Activated T-cell treated with anti-CD3 and anti-CD28 coated beads, Interleukin-2, amount 50 U/mL, for 24 hours (primary cell): ENCODE results near the gene CEP20.

Source experiments
- DNase-seq: peaks from one replicate; pipeline ENCODE4 v3.0.0-alpha.2; 2020
- H3K27ac Mint-ChIP-seq: 2 replicates; pipeline ENCODE4 v1.8.0; 2020; ENCODE audit warnings: mild to moderate bottlenecking, mixed read lengths
- H3K27me3 Mint-ChIP-seq: 2 replicates; pipeline ENCODE4 v1.8.0; 2020; ENCODE audit warnings: mixed read lengths
- H3K36me3 Mint-ChIP-seq: 2 replicates; pipeline ENCODE4 v1.8.0; 2020; ENCODE audit warnings: low read depth, mixed read lengths
- H3K4me1 Mint-ChIP-seq: 2 replicates; pipeline ENCODE4 v1.8.0; 2020; ENCODE audit warnings: low read depth, mixed read lengths
- H3K4me3 Mint-ChIP-seq: 2 replicates; pipeline ENCODE4 v1.8.0; 2020; ENCODE audit warnings: mild to moderate bottlenecking, moderate library complexity, mixed read lengths
- H3K9me3 Mint-ChIP-seq: 2 replicates; pipeline ENCODE4 v1.8.0; 2020; ENCODE audit warnings: mixed read lengths

Gene CEP20

DNA sequence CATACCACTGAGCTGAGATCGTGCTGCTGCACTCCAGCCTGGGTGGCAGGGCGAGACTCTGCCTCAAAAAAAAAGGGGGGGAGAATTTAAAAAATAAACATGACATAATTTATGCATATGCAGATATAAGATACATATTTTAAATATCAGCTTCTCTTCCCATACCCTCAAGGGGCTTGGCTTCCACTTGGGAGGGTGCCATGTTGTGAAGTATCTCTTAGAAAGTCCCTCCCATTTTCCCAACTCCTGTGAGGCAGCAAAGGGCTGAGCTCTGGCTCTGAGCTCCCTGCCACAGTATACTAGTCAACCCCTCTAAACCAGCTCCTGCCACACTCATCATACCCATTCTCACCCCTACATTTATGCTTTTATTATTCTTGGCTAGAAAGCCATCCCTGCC, 71.0 kb downstream of the CEP20 start:
- H3K27ac Mint-ChIP-seq = no peak overlapping the region
- H3K36me3 Mint-ChIP-seq = no peaks in the 10 kb centered on the region
- H3K27me3 Mint-ChIP-seq = peaks cover 5% of the 10 kb centered on the region
- H3K4me1 Mint-ChIP-seq = no peaks in the 10 kb centered on the region
- no peak for DNase-seq
- H3K9me3 Mint-ChIP-seq = peaks cover 17% of the 10 kb centered on the region
- H3K4me3 Mint-ChIP-seq = no peak overlapping the region

DNA sequence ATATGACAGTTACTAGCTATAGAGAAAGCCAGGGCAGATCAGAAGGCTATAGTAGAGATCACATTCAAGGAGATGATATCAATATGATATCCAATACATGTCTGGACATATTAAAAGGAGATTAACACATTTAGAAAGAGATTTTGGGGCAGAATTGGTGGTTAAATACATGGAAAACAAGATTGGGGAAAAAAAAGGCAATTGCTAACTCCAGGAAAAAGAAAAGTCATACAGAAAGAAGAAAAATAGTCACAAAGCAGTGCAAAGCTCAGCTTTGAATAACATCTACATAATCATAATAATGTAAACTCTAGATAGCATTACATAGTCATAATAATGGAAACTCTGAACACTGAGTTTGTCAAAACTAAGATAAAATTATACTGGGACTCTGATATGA, 72.2 kb downstream of the CEP20 start:
- H3K27me3 Mint-ChIP-seq = peaks cover 9% of the 10 kb centered on the region
- no peaks in the 10 kb centered on the region for H3K36me3 Mint-ChIP-seq

More for the DNA sequence above, 72.2 kb downstream of the CEP20 start:
- DNase-seq = no peak
- no peak overlapping the region for H3K27ac Mint-ChIP-seq
- no peaks in the 10 kb centered on the region for H3K4me1 Mint-ChIP-seq
- H3K4me3 Mint-ChIP-seq = no peak overlapping the region
- H3K9me3 Mint-ChIP-seq = peaks cover 17% of the 10 kb centered on the region
